GM18867 (cell line): ENCODE measurements around the gene BSX.

ENCODE experiments used
- ATAC-seq: cut with Tn5 transposase; IDR thresholded peaks from one replicate; pipeline ENCODE4 v1.9.1; 2021; ENCODE audit warnings: mild to moderate bottlenecking, moderate library complexity; ENCODE audit not compliant: unreplicated experiment

BSX gene

DNA sequence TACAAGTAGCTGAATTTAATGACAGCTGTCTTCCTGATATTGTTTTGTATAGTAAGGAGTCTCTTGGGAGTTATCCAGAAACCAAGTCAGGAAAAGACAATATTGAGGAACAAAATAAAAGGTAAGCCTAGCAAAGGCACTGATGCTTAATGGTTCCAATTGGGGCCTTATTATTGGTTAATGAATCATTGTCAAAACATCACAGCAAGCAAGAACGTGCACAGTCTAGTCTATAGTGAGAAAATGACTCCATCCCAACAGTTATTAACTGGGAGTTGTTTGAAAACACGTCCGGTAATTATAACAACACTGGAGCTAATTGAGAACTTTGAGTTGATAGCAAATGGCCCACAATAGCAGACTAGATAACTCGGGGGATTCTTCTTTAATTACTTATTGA is 17.7 kb downstream of the BSX start:
- ATAC-seq, result no peak

DNA sequence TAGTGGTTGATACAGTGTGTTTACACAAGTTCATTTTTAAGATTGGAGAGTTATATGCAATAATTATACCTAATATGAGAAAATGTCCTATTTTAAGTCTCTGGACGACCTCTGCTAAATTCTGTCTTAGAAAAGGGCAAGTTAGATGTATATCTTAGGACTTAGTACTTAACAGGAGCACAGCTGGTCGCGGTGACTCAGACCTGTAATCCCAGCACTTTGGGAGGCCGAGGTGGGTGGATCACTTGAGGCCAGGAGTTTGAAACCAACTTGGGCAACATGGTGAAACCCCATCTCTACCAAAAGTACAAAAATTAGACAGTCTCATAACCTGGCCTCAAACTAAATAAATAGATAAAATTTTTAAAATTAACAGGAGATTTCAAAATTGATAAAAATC is 27.2 kb downstream of the BSX start:
- ATAC-seq, result no peak

DNA sequence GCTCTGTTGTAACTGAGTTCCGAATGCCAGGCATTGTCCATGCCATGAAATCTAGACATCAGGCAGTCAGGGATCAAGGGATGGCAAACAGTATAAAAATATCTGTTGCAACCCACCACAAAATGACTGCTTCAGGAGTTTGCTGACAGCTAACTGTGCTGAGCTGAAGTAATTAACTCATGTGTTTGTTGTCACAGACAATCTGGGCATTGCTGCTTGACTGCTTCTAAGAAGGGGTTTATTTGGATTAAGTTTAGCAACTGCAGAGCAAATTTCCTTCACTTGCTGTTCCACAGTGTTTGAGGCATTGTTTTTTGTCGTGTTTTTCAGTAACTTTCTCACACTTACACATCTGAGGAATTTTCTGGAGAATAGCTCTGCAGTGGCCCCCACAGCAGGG is 30.4 kb downstream of the BSX start:
- no peak for ATAC-seq

DNA sequence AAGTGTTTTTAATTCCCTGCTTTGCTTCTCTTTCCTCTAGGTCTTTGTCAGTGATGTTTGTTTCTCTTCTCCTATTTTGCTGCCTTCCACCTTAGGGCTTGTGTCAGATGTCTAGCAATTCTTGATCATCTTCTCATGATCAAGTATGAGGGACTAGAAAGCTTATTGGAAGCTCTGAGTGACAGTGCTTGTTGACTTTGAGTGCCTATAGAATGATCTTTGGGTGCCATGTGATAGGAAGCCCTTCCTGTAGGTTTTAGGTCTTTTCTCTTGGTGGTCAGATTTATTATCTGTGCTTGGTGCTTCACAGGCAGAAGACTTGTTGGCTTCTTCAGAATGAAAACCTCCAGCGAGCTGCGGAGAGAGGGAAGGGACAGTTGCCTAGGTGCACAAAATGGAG is 43.1 kb downstream of the BSX start:
- ATAC-seq, result no peak

DNA sequence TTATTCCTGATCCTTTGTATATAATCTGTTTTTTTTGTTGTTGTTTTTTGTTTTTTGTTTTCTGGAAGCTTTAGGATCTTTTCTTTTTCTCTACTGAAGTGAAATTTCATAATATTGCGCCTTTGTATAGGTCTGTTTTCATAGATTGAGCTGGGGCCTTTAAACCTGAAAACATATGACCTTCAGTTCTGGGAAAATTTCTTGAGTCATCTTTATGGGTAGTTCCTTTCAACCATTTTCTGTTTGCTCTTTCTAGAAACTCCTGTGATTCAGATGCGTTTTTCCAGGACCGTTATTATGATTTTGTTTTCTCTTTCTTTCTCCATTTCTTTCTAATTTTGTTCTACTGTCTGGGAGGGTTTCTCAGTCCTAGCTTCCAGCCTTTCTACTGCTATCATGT is 43.7 kb downstream of the BSX start:
- no peak for ATAC-seq

DNA sequence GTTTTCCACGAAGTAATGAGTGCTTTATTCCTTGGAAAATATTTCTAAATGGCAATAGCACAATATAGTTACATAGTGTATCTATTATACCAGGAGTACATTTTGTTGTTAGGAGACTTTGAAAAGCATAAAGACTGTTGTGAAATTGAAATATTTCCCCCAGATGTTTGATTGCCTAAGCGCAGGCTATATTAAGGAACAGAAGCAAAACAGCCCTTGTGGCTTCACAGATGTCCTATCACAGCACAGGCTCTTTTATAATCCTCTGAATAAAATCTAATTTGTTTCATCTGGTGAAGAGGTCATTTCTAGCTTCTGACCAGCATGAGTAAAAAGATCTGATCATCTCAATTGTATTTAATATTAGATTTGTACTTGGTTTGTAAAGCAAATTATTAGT is 48.2 kb downstream of the BSX start:
- no peak for ATAC-seq

DNA sequence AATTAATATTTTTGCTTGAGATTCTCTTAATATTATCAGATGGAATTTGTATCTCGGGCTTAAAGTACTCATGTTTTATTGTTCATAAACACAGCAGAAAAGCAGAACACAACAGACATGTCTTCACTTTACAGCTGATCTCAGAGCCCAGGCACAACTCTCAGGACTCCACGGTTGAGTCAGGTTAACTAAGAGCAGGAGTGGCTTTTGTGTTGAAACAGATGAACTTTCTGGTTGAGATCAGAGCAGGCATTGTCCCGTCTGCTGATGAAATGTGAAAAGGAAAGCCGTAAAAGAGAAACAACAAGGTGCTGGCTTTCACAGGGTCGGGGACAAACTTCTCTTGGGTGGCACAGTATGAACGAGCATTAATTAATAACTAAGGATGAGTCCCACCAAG is 50.1 kb downstream of the BSX start:
- ATAC-seq, result no peak
